ENCODE results near the gene L1CAM.
A peak's percentile ranks its signal among the peaks of the same experiment; 100 is the strongest.

The L1CAM gene

GRCh38 chrX:153927672-153927921 is 41.6 kb upstream of the L1CAM start:
- peak overlapping the region; percentile 85 for H3K4me3 ChIP-seq (ENCODE audit: low read depth, low read length)
- DNase-seq (ENCODE audit: low read depth), result no peak
- no peak for TF ChIP-seq CTCF (IDR thresholded peaks at IDR 0.05; ENCODE audit: low read depth, low read length, missing control alignments)

- no peak for TF ChIP-seq CTCF (IDR thresholded peaks at IDR 0.05; ENCODE audit: low read depth, low read length, missing control alignments)
- DNase-seq (ENCODE audit: low read depth), result peak; percentile 65
- peak overlapping the region; percentile 85 for H3K4me3 ChIP-seq (ENCODE audit: low read depth, low read length)
These were observed 41.1 kb upstream of the L1CAM start for GRCh38 chrX:153926858-153927671.

GRCh38 chrX:153926552-153926857 is 40.5 kb upstream of the L1CAM start:
- no peak for TF ChIP-seq CTCF (IDR thresholded peaks at IDR 0.05; ENCODE audit: low read depth, low read length, missing control alignments)
- no peak for DNase-seq (ENCODE audit: low read depth)
- H3K4me3 ChIP-seq (ENCODE audit: low read depth, low read length), result peak overlapping the region; percentile 85

- no peak for TF ChIP-seq CTCF (IDR thresholded peaks at IDR 0.05; ENCODE audit: low read depth, low read length, missing control alignments)
- no peak for DNase-seq (ENCODE audit: low read depth)
- H3K4me3 ChIP-seq (ENCODE audit: low read depth, low read length), result peak within 1 kb of the TSS; percentile 85
These were observed 40.0 kb upstream of the L1CAM start, which contains the start of gene ARHGAP4 for GRCh38 chrX:153925739-153926551. Gene ARHGAP4 (minus strand): TSS chrX:153926264. CDS start chrX:153926202, 62 bp downstream.

- DNase-seq (ENCODE audit: low read depth), result no peak
- H3K4me3 ChIP-seq (ENCODE audit: low read depth, low read length), result peak overlapping the region; percentile 85
- TF ChIP-seq CTCF (IDR thresholded peaks at IDR 0.05; ENCODE audit: low read depth, low read length, missing control alignments), result no peak
These were observed 39.4 kb upstream of the L1CAM start for GRCh38 chrX:153925387-153925738.

- TF ChIP-seq CTCF (IDR thresholded peaks at IDR 0.05; ENCODE audit: low read depth, low read length, missing control alignments), result peak; percentile 37
- H3K4me3 ChIP-seq (ENCODE audit: low read depth, low read length), result peak overlapping the region; percentile 85
- DNase-seq (ENCODE audit: low read depth), result no peak
These were observed 38.3 kb upstream of the L1CAM start for GRCh38 chrX:153924149-153924861.

Measured in GM12864 (cell line).